Astrocyte (in vitro differentiated cells and primary cell): ENCODE data around the gene SKAP2. TPM values are rescaled to one million over a fixed set of nuclear protein-coding genes. Genes with fewer than 3 reads are reported as not detected.

ENCODE experiments used
- DNase-seq: peaks from one replicate; pipeline ENCODE4 v3.0.0-alpha.2; 2010; ENCODE audit warnings: low read depth
- FAIRE-seq: peaks from 2 replicates; lab custom pipeline; 2011; peaks lifted over from hg19 to GRCh38; lab: Jason Lieb, UNC
- H2AFZ ChIP-seq: 2 replicates; pipeline ENCODE4 v1.6.0; 2012; ENCODE audit warnings: low read depth, low read length, inconsistent platforms
- H3K27ac ChIP-seq: 2 replicates; pipeline ENCODE4 v1.5.1; 2011; ENCODE audit warnings: low read depth, low read length, inconsistent platforms
- H3K27me3 ChIP-seq: 2 replicates; pipeline ENCODE4 v1.6.0; 2011; ENCODE audit warnings: low read length, inconsistent platforms; ENCODE audit not compliant: insufficient read depth
- H3K36me3 ChIP-seq: 2 replicates; pipeline ENCODE4 v1.5.1; 2011; ENCODE audit warnings: low read length, inconsistent platforms; ENCODE audit not compliant: insufficient read depth
- H3K4me1 ChIP-seq: 2 replicates; pipeline ENCODE4 v1.5.1; 2011; ENCODE audit warnings: low read length, inconsistent platforms; ENCODE audit not compliant: insufficient read depth
- H3K4me2 ChIP-seq: 2 replicates; pipeline ENCODE4 v1.6.0; 2012; ENCODE audit warnings: low read length, inconsistent platforms
- H3K4me3 ChIP-seq: 2 replicates; pipeline ENCODE4 v1.5.1; 2011; ENCODE audit warnings: low read depth, mild to moderate bottlenecking, low read length, inconsistent platforms; ENCODE audit not compliant: insufficient read depth
- H3K79me2 ChIP-seq: 2 replicates; pipeline ENCODE4 v1.6.0; 2012; ENCODE audit warnings: mild to moderate bottlenecking, low read length, inconsistent platforms; ENCODE audit not compliant: insufficient read depth
- H3K9ac ChIP-seq: 2 replicates; pipeline ENCODE4 v1.6.0; 2012; ENCODE audit warnings: mild to moderate bottlenecking, low read length, inconsistent platforms
- H3K9me3 ChIP-seq: 2 replicates; pipeline ENCODE4 v1.5.1; 2012; ENCODE audit warnings: low read depth, mild to moderate bottlenecking, low read length, inconsistent platforms; ENCODE audit not compliant: insufficient read depth
- H4K20me1 ChIP-seq: 2 replicates; pipeline ENCODE4 v1.6.0; 2012; ENCODE audit warnings: low read length, inconsistent platforms; ENCODE audit not compliant: insufficient read depth
- H3K27ac Mint-ChIP-seq: one replicate; pipeline ENCODE4 v1.8.0; 2021; ENCODE audit warnings: mild to moderate bottlenecking, mixed read lengths; ENCODE audit not compliant: unreplicated experiment
- H3K27me3 Mint-ChIP-seq: one replicate; pipeline ENCODE4 v1.8.0; 2021; ENCODE audit warnings: low read depth, mixed read lengths; ENCODE audit not compliant: unreplicated experiment
- H3K36me3 Mint-ChIP-seq: one replicate; pipeline ENCODE4 v1.8.0; 2021; ENCODE audit warnings: low read depth, mixed read lengths; ENCODE audit not compliant: unreplicated experiment
- H3K4me1 Mint-ChIP-seq: one replicate; pipeline ENCODE4 v1.8.0; 2021; ENCODE audit warnings: low read depth, mixed read lengths; ENCODE audit not compliant: unreplicated experiment
- H3K4me3 Mint-ChIP-seq: one replicate; pipeline ENCODE4 v1.8.0; 2021; ENCODE audit warnings: mild to moderate bottlenecking, moderate library complexity, mixed read lengths; ENCODE audit not compliant: unreplicated experiment
- H3K9me3 Mint-ChIP-seq: one replicate; pipeline ENCODE4 v1.8.0; 2021; ENCODE audit warnings: mild to moderate bottlenecking, mixed read lengths; ENCODE audit not compliant: unreplicated experiment
- EZH2 ChIP-seq: IDR thresholded peaks from 2 replicates; pipeline ENCODE4 v1.6.1; 2012; ENCODE audit warnings: mild to moderate bottlenecking, low read length, inconsistent platforms; ENCODE audit not compliant: insufficient read depth
- total RNA-seq: library from RNA; stranded (reverse); gene quantifications from 2 replicates; pipeline ENCODE4 v1.2.1, GENCODE V29; 2021
- TF ChIP-seq, protein P1 (sequence below): IDR thresholded peaks from 2 replicates; pipeline ENCODE4 v1.5.1; 2011; ENCODE audit warnings: low read depth, mild to moderate bottlenecking, inconsistent platforms, low read length, moderate library complexity; ENCODE audit not compliant: insufficient read depth

SKAP2 gene
- total RNA-seq, 1 donor from 2014 or later: 10.1 TPM

DNA sequence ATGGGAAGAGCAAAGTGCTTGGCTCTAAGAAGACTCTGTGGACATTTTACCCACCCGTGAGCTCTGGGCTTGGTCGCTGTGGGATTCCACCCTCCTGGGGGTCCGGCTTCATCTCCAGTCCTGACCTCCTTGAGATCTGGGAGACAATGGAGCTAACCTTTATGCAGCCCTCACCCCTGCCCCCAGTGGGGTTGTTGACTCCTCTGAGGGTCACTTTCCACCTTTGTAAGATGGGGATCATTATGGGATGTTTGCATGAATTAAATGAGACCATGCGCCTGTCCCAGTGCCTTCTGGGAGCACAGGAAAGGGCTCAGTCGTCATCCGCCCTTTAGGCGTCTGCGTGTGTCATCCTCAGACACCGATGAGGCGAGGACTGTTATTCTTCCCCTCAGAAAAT is 237.2 kb downstream of the SKAP2 start:
- no peaks in the 10 kb centered on the region for H3K4me1 ChIP-seq
- no peak overlapping the region for H2AFZ ChIP-seq
- Mint-ChIP-seq H3K27me3 (peaks cover 26% of the 10 kb centered on the region), H3K4me1 (no peaks in the 10 kb centered on the region), H3K36me3 (no peaks in the 10 kb centered on the region), H3K4me3 (no peak overlapping the region), H3K9me3 (no peaks in the 10 kb centered on the region), H3K27ac (no peak overlapping the region)
- DNase-seq (no peak), FAIRE-seq (no peak)
- no peaks in the 10 kb centered on the region for H4K20me1 ChIP-seq
- no peak overlapping the region for H3K27ac ChIP-seq
- no peaks in the 10 kb centered on the region for H3K36me3 ChIP-seq
- no peaks in the 10 kb centered on the region for H3K79me2 ChIP-seq
- H3K4me2 ChIP-seq: no peak overlapping the region
- no peak overlapping the region for H3K9ac ChIP-seq
- TF ChIP-seq, protein P1, sequence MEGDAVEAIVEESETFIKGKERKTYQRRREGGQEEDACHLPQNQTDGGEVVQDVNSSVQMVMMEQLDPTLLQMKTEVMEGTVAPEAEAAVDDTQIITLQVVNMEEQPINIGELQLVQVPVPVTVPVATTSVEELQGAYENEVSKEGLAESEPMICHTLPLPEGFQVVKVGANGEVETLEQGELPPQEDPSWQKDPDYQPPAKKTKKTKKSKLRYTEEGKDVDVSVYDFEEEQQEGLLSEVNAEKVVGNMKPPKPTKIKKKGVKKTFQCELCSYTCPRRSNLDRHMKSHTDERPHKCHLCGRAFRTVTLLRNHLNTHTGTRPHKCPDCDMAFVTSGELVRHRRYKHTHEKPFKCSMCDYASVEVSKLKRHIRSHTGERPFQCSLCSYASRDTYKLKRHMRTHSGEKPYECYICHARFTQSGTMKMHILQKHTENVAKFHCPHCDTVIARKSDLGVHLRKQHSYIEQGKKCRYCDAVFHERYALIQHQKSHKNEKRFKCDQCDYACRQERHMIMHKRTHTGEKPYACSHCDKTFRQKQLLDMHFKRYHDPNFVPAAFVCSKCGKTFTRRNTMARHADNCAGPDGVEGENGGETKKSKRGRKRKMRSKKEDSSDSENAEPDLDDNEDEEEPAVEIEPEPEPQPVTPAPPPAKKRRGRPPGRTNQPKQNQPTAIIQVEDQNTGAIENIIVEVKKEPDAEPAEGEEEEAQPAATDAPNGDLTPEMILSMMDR: no peak
- TF ChIP-seq EZH2: no peak
- no peaks in the 10 kb centered on the region for H3K9me3 ChIP-seq
- no peak overlapping the region for H3K4me3 ChIP-seq
- H3K27me3 ChIP-seq: no peaks in the 10 kb centered on the region

DNA sequence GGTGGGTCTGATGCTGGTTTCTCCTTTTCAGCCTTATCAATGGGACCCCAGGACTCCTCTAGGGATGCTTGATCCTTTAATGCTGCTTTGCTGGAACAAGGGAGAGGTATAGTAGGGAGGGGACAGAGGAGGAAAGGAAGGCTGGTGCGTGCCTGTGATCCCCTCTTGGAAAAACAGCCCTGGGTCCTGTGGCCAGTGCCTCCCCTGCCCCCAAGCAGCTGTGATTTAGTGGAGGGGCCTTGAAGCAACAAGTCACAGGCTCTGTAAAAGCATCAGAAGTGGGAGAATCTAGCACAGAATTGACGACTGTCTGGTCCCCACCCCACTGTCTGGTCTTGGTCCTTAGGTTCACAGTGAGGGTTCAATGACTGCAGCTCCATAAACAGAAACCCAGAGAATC is 237.7 kb downstream of the SKAP2 start:
- Mint-ChIP-seq H3K4me3 (no peak overlapping the region), H3K9me3 (no peaks in the 10 kb centered on the region), H3K4me1 (no peaks in the 10 kb centered on the region), H3K27me3 (peaks cover 26% of the 10 kb centered on the region), H3K27ac (no peak overlapping the region), H3K36me3 (no peaks in the 10 kb centered on the region)
- H3K79me2 ChIP-seq: no peaks in the 10 kb centered on the region
- no peaks in the 10 kb centered on the region for H3K4me1 ChIP-seq
- H3K27ac ChIP-seq: no peak overlapping the region
- H3K27me3 ChIP-seq: no peaks in the 10 kb centered on the region
- H4K20me1 ChIP-seq: no peaks in the 10 kb centered on the region
- TF ChIP-seq EZH2: no peak
- TF ChIP-seq, protein P1: no peak
- DNase-seq (no peak), FAIRE-seq (no peak)
- no peak overlapping the region for H3K4me3 ChIP-seq
- H3K36me3 ChIP-seq: no peaks in the 10 kb centered on the region
- no peak overlapping the region for H3K9ac ChIP-seq
- no peak overlapping the region for H2AFZ ChIP-seq
- H3K4me2 ChIP-seq: no peak overlapping the region
- H3K9me3 ChIP-seq: no peaks in the 10 kb centered on the region

DNA sequence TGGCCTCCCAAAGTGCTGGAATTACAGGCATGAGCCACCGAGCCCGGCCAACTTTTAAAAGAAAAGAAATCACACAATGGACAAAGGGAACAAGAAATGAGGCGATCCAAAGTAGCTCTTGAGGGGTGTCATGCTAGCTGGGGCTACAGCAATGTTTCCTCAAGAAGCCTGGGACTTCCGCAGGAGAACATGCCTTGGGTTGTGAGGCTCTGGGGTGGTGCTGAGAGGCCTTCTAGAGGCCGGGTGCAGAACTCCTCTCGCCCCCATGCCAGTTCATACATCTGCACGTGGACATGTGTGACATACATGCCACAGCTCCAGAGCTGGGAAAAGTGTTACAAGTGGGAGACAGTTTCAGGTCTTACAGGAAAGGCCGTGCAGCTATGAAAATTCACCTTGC is 238.2 kb downstream of the SKAP2 start:
- H3K27ac Mint-ChIP-seq: no peak overlapping the region
- FAIRE-seq: no peak
- Histone ChIP-seq H4K20me1 (no peaks in the 10 kb centered on the region), H3K9me3 (no peaks in the 10 kb centered on the region), H3K36me3 (no peaks in the 10 kb centered on the region), H3K4me1 (no peaks in the 10 kb centered on the region), H3K4me3 (no peak overlapping the region), H2AFZ (no peak overlapping the region), H3K27me3 (no peaks in the 10 kb centered on the region), H3K9ac (no peak overlapping the region), H3K27ac (no peak overlapping the region), H3K4me2 (no peak overlapping the region), H3K79me2 (no peaks in the 10 kb centered on the region)
- no peaks in the 10 kb centered on the region for H3K4me1 Mint-ChIP-seq
- H3K36me3 Mint-ChIP-seq: no peaks in the 10 kb centered on the region
- DNase-seq: no peak
- TF ChIP-seq EZH2: no peak
- peaks cover 26% of the 10 kb centered on the region for H3K27me3 Mint-ChIP-seq
- peaks cover under 1% of the 10 kb centered on the region for H3K9me3 Mint-ChIP-seq
- H3K4me3 Mint-ChIP-seq: no peak overlapping the region
